GM18951 (cell line): Measurements from ENCODE around the gene UST.
"Not testable (repeated sequence)": the region's sequence is repeated elsewhere in the genome, so short reads cannot be mapped to it uniquely, and the experiment has no call there.

Experiments
- POLR2A ChIP-seq: IDR thresholded peaks from 4 replicates; pipeline ENCODE4 v1.6.1; 2011; ENCODE audit warnings: mild to moderate bottlenecking; ENCODE audit not compliant: insufficient read length, insufficient read depth; ENCODE audit errors: extremely low read depth
- in situ Hi-C: fragments of 300-500 bp; cut with MboI; formaldehyde crosslinking; loops from one replicate; pipeline ENCODE4 v1.12.0; 2022; ENCODE audit warnings: low sequenced_read_pairs, mixed read lengths, inconsistent platforms; ENCODE audit not compliant: unreplicated experiment

The UST gene

DNA sequence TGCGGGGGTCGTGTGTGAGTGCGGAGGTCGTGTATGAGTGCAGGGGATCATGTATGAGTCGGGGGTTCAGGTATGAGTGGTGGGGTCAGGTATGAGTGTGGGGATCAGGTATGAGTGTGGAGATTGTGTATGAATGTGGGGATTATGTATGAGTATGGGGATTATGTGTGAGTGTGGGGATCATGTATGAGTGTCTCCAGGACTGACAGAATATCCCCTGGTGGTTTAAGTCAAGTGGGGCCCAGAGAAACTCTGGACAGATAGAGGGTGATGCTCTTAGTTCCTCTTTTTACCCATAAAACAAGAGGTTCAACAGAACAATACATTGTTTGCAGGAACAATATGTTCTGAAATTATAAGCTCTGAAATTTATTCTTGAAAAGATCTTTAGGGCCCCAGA, 131.9 kb downstream of the UST start:
- in situ Hi-C loops = no loop called here
- no peak for TF ChIP-seq POLR2A

DNA sequence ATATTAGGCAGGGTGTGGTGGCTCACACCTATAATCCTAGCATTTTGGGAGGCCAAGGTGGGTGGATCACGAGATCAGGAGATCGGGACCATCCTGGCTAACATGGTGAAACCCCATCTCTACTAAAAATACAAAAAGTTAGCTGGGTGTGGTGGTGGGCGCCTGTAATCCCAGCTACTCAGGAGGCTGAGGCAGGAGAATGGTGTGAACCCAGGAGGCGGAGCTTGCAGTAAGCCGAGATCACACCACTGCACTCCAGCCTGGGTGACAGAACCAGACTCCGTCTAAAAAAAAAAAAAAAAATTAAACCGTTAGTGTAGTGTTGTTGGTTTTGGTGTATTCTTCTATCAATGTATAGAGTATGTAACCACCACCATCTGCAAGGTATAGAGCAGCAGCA, 133.9 kb downstream of the UST start:
- in situ Hi-C loops = not testable (repeated sequence)

DNA sequence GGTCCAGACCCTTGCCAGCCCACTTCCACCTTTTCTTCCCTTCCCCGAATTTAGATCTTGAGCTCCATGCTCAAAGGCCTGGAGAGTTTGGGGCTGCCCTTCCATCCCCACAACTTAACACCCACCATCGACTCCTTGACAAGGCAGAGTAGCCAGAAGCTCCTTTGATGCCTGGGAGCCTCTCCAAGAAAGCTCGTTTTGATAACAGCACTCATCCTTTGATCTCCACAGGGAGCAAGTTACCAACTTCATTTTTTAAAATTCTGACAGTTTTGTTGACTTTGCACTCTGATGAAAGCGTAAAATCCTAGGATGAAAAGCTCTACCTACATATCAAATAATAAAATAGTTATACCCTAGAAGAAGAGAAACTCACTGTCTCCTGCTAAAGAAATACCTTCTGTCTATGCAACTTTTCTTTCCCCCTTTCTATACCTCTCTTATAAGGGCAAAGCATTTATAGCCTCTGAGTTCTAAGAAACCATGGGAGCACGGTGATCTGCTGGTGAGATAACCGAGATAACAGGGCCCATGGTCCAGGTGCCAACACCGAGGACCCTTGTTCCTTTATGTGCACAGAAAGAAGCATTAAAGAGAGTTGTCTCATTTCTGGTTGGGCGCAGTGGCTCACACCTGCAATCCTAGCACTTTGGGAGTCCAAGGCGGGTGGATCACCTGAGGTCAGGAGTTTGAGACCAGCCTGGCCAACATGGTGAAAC, 134.9 kb downstream of the UST start:
- in situ Hi-C loops = no loop called here
- no peak for TF ChIP-seq POLR2A

DNA sequence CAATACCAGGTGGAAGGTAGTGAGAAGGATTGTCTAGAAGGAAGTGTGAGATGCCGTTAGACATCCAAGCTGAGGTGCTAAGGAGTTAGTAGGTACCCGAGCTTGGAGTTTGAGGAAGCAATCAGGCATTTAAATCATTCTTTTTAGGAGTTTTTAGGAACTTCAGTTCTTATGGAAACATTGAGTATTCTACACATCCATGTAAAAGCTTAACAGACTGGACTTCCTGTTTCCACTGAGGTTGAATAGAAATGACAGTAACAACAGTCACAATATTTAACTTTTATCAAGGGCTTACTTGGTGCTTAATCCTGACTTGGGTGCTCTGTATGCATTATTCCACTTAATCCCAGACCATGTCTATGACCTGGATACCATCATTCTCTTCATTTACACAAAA, 136.4 kb downstream of the UST start:
- in situ Hi-C loops = no loop called here
- TF ChIP-seq POLR2A = no peak

DNA sequence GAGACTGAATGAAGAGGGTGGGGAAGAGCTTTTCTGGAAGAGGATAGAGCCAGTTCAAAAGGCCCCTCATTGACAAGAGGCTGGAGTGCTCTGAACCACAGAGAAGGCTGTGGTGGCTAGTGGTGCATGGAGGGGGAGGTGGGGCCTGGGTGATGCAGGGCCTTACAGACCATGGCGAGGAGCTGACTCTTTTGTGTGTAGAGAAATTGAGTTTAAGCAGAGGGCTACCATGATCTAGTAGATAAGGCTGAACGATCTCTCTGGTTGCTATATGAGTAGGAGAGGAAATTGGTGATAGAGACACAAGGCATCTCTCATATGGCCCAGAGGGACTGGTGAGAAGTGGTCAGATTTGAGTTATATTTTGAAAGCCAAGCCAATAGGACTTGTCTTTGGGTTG, 137.6 kb downstream of the UST start:
- no peak for TF ChIP-seq POLR2A
- in situ Hi-C loops = no loop called here

DNA sequence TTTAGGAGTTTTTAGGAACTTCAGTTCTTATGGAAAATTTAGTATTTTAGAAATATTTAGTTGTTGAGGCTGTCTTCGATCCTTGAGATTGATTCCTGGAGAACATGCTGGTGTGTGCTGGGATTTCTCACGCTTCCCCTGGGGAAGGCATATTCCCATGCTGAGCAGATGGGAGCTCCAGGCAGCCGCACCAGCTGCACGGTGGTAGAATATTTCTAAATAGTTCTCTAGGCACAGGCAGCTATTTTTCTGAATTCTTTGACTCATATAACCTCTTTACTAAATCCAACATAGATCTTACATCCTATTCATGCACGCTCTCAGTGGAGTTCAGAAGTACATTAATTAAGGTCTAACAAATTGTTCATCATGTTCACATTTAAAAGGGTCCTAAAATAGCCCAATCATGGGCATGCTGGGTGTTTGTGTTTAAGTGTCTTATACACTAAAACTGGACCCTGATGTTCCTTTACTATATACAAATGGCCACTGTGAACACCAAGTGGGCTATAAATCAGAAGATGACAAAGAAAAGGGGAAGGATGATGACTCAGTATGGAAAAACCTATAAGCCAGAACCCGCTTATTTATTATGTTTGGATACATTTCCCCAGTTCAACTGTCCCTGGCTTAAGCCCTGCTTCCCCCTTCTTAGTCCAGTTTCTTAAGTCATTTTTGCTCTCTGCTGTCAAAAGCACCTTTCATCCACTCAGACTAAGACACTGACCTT, 138.5 kb downstream of the UST start:
- no peak for TF ChIP-seq POLR2A
- in situ Hi-C loops = no loop called here

DNA sequence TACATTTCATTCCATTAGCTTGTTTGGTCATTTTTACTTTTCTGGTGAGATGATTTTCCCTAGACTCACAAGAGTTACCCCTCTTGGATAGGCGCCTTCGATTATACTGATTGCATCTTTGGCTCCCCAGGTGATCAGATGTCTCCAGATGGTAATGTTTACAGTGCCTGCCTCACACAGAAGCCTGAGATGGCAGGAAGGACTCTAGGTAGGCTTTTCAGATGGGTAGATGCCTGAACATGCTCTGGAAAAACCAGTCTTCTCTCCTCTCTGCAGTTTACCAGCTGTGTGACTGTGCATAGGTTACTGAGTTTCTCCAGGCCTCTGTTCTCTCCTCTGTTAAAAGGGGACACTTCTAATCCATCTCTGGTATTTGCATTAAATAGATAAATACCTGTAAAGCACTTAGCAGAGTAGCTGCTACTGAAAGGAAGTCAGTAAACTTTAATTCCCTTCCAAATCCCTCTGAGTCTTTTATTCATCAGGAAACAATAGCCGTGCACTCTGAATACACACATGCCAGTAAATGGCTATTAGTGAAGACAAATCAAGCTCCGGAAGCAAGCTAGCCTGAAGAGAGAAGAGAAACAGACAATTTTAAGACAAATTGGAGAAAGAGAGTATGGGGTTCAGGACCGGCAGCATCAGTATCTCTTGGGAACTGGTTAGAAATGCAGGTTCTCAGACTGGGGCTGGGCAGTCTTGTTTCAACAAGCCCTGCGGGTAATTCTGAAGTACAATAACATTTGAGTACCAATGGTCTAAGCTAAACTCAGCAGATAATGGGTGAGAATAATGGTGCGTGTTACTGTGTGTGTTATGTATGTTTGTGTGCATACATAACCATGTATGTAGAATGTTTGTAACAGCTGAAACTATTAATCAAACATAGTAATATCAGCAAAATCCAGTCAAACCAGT, 139.4 kb downstream of the UST start:
- no peak for TF ChIP-seq POLR2A
- in situ Hi-C loops = no loop called here

DNA sequence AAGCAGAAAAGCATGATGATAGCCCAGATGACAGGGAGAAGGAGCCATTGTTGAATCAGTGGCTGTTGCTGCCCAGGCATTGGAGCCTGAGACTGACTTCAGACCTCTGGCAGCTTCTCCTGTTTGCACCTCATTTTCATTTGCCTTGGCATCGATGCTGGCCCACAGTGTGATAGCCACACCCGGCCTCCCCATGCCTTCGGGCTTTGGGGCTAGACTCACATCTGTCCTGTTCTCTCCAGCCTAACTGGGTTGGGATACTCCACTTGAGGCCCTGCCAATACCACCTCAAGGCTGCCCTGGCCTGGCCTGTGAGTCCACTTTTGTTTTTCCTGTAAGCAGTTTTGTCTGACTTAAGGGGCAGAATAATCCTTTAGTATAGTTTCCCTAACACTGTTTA, 140.4 kb downstream of the UST start:
- in situ Hi-C loops = no loop called here

DNA sequence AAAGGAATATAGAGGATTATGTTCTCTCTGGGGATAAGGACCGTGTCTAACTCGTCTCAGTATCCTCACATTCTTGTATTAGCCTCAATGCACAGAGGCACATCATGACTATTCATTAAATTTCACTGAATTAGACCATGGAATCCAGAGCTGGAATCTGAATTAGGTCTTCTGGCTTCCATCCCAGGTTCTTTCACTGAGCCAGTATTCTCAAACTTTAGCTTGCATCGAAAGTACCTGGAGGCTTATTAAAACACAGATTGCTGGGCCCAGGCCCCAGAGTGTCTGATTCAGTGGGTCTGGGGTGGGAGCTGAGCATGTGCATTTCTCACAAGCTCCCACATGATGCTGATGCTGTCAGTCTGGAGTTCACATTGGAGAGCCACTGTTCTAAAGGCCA, 142.0 kb downstream of the UST start:
- in situ Hi-C loops = no loop called here
- TF ChIP-seq POLR2A = no peak

More for the DNA sequence above, 140.4 kb downstream of the UST start:
- TF ChIP-seq POLR2A = no peak

DNA sequence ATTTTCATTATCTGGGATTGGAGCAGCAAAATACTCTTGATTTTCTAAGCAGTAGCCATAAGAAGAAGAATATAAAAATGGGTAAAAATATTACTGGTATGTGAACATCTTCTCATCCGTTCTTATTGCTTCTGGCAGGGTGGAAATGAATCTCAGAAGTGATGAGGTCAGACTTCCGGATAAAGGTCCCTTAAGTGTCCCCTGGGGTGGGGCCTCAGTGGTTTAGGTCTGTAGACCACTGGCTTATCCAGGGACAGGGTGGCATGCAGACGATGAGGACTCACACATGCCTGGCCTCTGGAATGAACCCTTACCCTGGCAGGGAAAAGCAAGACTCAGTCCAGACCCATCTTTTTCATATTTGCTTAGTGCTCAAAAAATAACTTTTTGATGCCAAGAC, 143.3 kb downstream of the UST start:
- in situ Hi-C loops = no loop called here
- no peak for TF ChIP-seq POLR2A

DNA sequence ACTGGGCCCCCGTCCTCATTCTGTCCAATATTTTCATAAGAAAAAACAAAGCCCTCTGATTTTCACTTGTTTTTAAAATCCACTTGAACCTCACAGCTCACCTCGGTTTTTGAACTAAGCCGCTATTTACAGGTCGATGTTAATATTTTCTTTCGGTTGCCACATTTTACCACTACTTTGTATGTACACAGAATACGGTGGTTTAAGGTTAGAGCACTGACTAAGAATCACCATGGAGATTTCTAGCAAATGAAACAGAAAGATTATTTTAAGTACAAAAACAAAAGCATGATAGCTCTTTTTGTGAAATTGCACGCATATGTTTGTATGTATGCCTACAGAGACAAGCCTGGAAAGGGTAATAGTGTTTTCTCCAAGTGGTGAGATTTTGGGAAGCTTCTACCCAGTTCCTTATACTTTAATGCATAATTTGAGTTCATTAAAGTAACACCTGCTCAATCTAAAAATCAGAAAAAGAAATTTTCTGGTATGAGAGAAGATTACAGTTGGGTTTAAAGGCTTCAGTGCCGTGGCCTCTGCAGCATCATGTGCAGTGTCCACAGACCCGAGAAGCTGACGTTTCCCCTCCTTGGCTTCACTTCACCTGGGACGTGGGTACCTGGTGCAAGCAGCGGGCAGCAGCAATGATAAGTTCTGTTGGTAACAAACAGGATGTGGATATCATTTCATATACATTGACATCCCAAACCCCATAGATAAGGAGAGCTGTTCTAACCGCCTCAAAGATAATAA, 144.0 kb downstream of the UST start:
- in situ Hi-C loops = no loop called here
- TF ChIP-seq POLR2A = no peak

DNA sequence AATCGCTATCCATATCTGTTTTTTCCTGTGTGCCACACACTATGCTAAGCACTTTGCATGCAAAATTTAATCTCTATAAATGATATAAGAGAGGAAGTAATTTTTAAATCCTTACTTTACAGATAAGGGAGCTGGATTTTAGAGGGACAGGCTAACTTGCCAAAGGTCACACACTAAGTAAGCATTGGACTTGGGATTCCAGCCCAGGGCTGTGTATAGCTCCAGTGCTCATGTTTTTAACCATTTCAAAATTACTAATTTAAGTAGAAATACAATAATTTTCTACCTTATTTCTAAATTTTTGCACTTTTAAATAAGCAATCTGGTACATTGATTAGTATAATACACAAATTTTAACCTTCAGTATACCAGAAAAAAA, 144.6 kb downstream of the UST start:
- in situ Hi-C loops = no loop called here

DNA sequence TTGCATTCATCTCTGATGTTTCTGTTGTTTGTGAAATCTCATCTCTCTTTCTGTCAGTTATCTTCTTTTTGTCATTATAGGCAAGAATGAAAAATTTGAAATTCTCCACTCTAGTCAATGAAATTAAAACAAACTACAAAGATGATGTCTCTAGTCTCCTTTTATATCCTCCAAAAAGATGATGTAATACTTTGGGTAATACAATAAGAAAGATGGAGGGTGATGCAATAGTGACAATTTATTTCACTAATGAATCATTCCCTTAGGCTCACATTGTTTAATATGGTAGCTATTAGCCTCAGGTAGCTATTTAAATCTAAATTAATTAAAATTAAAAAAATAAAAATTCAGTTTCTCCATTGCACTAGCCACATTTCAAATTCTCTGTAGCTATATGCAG, 145.4 kb downstream of the UST start:
- no peak for TF ChIP-seq POLR2A
- in situ Hi-C loops = no loop called here

More for the DNA sequence above, 144.6 kb downstream of the UST start:
- no peak for TF ChIP-seq POLR2A
